Esophagus muscularis mucosa (tissue), 2 donors: ENCODE data around the gene LRRC52.

Experiments used
- EP300 ChIP-seq: sonication (generic); formaldehyde crosslinking; IDR thresholded peaks from one replicate; pipeline ENCODE4 v1.6.1; 2017; ENCODE audit warnings: antibody characterized with exemption
- POLR2A ChIP-seq: fragments of 450-650 bp; IDR thresholded peaks from one replicate; pipeline ENCODE4 v1.6.1; 2017; ENCODE audit warnings: antibody characterized with exemption, moderate library complexity, mild to moderate bottlenecking, low read depth

DNA sequence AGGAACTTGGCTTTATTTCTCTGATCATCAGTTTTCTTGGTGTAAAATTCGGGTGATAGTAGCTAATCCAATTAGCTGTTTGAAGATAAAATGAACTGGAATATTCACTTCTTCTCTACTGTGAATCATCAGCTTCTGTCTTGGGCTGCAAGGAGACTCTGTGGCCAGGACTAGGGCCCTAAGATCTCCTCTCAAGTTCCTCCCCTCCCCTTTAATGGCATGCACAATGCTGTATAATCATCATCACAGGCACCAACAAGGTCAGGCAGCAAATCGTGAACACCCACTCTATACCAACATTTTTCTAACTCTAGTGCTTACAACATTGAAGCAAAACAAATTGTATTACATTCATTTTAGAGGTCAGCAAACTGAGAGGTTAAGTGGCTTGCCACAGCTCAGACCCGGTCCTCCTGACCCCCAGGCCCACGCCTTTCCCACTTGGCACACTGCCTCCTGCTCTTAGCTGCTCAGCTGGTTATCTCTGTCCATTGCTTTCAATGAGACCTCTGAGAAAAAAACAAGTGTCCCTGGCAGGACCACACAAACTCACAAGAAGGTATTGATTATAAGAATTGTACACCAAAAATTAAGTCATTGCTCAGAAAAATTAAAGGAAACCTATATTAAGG lies 31.8 kb downstream of the LRRC52 start:
- no peak for TF ChIP-seq POLR2A
- TF ChIP-seq EP300: no peak
